ENCODE results near the gene RAP1A.

DNA sequence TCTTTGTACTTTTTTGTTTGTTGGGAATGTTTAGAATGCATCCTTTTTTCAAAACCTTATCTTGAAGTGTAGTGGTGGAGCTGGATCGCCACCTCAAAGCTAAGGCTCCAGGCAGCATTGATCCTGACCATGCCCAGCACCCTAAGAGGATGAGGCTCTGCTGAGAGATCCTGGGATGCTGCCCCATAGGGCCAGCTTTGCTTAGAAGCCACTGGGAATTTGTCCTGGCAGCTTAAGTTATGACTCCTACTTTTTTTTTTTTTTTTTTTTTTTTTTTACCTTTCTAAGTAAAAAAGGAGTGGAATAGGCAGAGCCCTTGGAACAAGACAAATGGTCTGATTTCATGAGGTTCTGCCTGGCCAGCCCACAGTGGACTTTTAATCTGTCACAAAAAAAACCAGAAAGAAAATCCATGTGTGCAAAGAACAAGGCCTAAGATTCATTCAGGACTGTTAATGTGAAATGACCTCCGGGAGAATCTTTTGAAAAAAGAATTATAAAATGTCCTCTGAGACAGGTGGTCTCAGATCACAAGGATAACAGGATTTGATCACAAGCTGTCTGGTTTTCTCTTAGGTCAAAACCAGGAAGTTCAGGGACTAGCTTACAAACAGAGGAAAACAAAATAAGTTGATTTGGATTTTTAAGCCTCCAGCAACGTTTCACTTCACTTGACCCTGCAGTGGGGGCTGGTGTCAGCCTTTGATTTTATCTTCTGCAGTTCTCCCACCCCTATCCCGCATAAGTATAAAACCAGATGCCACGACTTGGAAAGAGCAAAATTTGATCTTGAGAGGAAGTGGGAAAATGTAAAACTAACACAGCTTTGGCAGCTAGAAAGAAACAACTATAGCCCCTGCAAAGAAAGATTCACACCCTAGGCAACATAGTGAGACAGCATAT, 25.9 kb upstream of the RAP1A start:
- TF ChIP-seq, protein P1, sequence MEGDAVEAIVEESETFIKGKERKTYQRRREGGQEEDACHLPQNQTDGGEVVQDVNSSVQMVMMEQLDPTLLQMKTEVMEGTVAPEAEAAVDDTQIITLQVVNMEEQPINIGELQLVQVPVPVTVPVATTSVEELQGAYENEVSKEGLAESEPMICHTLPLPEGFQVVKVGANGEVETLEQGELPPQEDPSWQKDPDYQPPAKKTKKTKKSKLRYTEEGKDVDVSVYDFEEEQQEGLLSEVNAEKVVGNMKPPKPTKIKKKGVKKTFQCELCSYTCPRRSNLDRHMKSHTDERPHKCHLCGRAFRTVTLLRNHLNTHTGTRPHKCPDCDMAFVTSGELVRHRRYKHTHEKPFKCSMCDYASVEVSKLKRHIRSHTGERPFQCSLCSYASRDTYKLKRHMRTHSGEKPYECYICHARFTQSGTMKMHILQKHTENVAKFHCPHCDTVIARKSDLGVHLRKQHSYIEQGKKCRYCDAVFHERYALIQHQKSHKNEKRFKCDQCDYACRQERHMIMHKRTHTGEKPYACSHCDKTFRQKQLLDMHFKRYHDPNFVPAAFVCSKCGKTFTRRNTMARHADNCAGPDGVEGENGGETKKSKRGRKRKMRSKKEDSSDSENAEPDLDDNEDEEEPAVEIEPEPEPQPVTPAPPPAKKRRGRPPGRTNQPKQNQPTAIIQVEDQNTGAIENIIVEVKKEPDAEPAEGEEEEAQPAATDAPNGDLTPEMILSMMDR (IDR thresholded peaks at IDR 0.05 in 4 of 5, conservative IDR thresholded peaks at IDR 0.05 in 1 of 5): no peak
- TF ChIP-seq POLR2A (IDR thresholded peaks at IDR 0.05): no peak

All from gastrocnemius medialis (tissue), 4 donors.